Retina (tissue), 1 donor: Measurements from ENCODE around the gene OR51B6.
"Not testable (repeated sequence)": the region's sequence is repeated elsewhere in the genome, so short reads cannot be mapped to it uniquely, and the experiment has no call there.

Experiments
- DNase-seq: peaks from one replicate; pipeline ENCODE4 v3.0.0-alpha.2; 2016

Gene OR51B6, protein sequence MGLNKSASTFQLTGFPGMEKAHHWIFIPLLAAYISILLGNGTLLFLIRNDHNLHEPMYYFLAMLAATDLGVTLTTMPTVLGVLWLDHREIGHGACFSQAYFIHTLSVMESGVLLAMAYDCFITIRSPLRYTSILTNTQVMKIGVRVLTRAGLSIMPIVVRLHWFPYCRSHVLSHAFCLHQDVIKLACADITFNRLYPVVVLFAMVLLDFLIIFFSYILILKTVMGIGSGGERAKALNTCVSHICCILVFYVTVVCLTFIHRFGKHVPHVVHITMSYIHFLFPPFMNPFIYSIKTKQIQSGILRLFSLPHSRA

GRCh38 chr11:5351208-5351607 lies at the start of gene OR51B6:
Gene OR51B6 (plus strand): TSS chr11:5351508. CDS start chr11:5351508, 0 bp downstream.
- no peak for DNase-seq

- DNase-seq: no peak
Measured at GRCh38 chr11:5301846-5302245, 49.5 kb upstream of the OR51B6 start, which contains the start of gene OR51B4. Gene OR51B4 (minus strand): TSS chr11:5301946. CDS start chr11:5301946, 0 bp downstream.

GRCh38 chr11:5303626-5304025 lies 47.7 kb upstream of the OR51B6 start:
- no peak for DNase-seq

DNA sequence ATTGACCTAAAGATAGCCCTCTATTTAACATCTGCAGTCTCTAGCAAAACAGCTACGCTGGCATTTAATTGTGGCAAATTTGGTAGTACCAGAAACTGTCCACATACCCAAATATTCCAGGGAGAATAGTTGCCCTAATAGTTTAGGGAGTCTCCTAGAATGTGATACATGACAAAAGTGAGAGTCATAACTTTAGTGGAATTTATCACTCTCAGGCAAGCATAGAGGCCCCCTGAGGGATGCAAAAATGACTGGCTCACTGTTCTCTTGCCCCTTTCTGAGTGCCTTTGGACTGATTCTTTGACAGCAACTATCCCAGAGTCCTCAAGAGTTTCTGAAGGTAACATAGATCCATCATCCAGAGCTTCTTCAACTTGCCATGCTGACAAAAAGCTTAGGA lies 47.3 kb upstream of the OR51B6 start:
- DNase-seq: no peak

GRCh38 chr11:5307256-5308019 lies 43.9 kb upstream of the OR51B6 start:
- no peak for DNase-seq

GRCh38 chr11:5310423-5310822 lies 40.9 kb upstream of the OR51B6 start:
- DNase-seq: no peak

- DNase-seq: not testable (repeated sequence)
Measured at GRCh38 chr11:5313326-5314023, 37.8 kb upstream of the OR51B6 start.

DNA sequence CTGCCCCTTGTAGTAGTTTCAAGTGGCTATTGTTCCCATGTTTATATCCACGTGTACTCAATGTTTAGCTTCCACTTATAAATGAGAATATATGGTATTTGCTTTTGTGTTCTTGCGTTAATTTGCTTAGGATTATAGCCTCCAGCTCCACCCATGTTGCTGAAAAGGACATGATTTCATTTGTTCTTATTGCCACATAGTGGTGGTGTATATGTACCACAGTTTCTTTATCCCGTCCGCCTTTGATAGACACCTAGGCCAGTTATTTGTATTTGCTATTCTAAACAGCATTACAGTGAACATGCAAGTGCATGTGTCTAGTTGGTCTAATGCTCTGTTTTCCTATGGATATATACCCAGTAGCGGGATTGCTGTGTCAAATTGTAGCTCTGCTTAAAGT lies 34.0 kb upstream of the OR51B6 start:
- no peak for DNase-seq

GRCh38 chr11:5324197-5324596 lies 27.1 kb upstream of the OR51B6 start, which contains the start of gene OR51B2:
Gene OR51B2 (minus strand): TSS chr11:5324297. CDS start chr11:5324297, 0 bp downstream.
- no peak for DNase-seq

- DNase-seq: no peak
Measured at GRCh38 chr11:5335170-5335569, 16.1 kb upstream of the OR51B6 start.

DNA sequence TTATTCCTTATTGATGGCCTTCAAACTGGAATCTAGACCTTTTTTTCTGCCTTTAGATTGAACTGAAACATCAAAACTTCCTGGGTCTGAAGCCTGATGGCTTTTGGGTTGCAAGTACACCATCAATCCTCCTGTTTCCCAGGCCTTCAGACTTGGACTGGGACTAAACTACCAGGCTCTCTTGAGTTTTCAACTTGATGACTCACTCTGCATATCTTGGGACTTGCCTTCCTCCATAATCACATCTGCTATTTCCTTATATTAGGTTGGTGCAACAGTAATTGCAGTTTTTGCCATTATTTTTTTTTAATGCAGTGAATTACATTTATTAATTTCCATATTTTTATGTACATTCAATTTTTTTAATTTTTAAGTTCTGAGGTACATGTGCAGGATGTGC lies 15.0 kb upstream of the OR51B6 start:
- no peak for DNase-seq

DNA sequence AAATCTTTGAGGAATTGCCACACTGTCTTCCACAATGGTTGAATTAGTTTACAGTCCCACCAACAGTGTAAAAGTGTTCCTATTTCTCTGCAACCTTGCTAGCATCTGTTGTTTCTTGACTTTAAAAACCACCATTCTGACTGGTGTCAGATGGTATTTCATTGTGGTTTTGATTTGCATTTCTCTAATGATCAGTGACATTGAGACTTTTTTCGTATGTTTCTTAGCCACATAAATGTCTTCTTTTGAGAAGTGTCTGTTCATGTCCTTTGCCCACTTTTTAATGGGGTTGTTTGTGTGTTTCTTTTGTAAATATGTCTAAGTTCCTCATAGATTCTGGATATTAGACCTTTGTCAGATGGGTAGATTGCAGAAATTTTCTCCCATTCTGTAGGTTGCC lies 14.1 kb upstream of the OR51B6 start:
- not testable (repeated sequence) for DNase-seq

- DNase-seq: no peak
Measured at GRCh38 chr11:5339771-5340322, 11.5 kb upstream of the OR51B6 start.

GRCh38 chr11:5343474-5344335 lies 7.6 kb upstream of the OR51B6 start, which contains the start of gene OR51B5:
Gene OR51B5 (minus strand): TSS chr11:5343524. CDS start chr11:5343524, 0 bp downstream.
- DNase-seq: no peak

DNA sequence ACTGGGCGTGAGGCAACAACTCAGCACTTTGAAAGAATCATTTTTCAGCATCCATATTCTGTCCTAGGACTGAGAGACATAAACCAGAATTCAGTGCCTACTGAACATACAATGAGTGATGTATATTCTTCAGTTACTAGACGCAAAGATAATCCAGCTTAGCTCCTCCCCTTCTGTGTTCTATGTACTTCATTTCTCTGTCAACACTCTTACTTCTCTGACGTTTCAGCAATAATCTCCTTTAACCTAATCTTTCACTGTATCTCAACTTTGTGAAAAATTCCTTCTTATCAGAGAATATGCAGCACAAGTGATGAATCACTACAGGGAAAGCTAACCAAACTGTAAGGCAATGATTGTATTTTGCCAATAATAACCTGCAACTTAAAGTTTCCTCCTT lies 5.5 kb upstream of the OR51B6 start:
- DNase-seq: no peak

DNA sequence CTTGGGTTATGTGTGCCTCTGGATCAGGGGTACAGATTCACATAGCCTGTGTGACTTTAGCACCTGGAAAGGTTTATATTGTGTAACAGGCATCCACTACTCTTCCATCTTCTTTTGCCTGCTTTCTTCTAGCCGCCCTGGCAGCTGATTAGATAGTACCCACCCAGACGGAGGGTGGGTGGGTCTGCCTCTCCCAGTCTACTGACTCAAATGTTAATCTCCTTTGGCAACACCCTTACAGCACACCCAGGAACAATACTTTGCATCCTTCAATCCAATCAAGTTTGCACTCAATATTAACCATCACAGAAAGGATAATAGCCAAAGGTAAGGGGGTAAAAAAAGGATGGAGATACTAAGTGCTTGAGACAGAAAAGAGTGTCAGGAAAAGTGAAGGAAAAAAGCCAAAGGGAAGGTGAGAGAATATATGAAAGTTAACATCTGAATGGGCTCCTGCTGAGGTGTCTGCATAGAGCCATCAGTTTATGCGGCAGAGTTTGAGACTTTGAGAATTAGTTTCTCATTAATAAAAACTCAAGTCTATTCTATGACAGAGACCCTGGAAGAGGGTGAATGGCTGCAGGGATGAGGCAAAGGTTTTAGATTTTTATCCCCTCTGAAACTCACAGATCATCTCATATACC lies 2.6 kb upstream of the OR51B6 start:
- DNase-seq: no peak

GRCh38 chr11:5349550-5349949 lies 1.8 kb upstream of the OR51B6 start:
- no peak for DNase-seq

DNA sequence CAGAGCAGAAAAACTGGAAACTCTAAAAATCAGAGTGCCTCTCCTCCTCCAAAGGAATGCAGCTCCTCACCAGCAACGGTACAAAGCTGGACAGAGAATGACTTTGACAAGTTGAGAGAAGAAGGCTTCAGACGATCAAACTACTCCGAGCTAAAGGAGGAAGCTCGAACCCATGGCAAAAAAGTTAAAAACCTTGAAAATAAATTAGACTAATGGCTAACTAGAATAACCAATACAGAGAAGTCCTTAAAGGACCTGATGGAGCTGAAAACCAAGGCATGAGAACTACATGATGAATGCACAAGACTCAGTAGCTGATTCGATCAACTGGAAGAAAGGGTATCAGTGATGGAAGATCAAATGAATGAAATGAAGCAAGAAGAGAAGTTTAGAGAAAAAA lies 4.7 kb downstream of the OR51B6 start:
- not testable (repeated sequence) for DNase-seq

DNA sequence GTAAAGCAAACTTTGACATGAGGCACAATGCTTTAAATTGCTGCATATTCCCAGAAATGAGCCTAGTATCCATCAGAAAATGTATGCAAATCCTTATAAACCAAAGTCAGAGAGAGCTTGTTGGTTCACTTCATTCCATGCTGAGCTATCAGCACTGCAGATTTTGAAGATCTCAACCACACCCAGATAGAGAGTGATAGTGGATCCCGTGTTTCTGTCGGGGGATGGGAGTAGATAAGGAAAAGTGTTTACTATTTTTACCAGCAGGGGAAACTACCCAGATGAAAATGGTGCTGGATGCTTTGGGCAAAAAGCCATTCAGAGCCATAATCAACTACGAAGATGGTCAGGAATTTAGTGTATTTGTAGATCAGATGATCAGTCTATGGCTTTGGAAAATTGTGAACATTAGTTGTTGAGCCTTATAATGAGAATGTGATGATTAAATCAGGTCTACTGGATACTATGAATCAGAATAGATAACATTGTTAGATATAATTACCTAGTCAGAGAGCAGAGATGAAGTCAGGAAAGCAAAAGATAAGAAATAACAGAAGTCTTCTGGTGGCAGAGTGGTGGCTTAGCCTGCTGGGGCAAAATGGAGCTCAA lies 10.8 kb downstream of the OR51B6 start:
- DNase-seq: no peak

DNA sequence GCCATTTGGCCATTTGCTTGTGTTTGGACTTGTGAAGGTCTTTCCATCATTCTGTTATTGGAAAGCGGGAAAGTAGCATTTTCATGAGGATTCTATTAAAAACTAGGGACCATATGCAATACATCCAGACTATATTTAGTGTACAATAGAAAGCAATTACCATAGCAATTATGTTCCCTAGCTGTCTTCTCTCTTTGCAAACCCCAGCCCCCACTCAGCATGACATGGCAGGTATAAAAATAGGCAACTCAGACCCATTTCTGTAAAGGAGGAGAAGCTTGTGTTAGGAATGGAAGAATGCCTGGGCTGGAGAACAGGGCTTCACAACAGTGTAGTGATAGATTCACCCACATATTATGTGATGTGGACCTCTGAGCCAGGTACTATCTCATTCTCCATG lies 12.4 kb downstream of the OR51B6 start:
- no peak for DNase-seq

DNA sequence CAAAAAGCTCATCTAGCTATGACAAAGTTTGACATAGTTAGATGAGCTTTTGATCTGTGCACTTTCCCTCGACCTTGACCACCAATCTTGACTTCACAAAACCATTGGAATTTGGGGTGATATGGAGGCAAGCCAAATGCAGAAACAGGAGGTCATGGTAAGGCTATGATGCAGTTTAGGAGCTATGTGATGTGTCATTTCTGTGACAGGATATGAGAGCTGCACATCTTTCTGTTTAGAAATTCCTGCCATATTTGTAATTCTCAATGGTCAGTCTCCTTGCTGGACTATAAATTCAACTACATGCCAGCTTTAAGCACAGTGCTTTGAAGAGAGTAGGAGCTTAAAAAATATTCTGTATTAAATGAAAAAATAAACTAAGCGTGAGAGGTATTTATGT lies 12.9 kb downstream of the OR51B6 start:
- no peak for DNase-seq
